Liver (tissue), 2 donors: ENCODE measurements around the gene PLA2G4B.

Experiments
- JUND ChIP-seq, 2 donors: IDR thresholded peaks; 2 replicates each; pipeline ENCODE4 v1.6.1; 2016; ENCODE audit warnings: antibody characterized with exemption in 2 of 2
- RAD21 ChIP-seq, 2 donors: IDR thresholded peaks; 2 replicates each; pipeline ENCODE4 v1.6.1; 2016; ENCODE audit warnings: antibody characterized with exemption in 2 of 2, mild to moderate bottlenecking in 2 of 2
- donor health status: healthy.

GRCh38 chr15:41870689-41871081 is 32.0 kb downstream of the PLA2G4B start:
- TF ChIP-seq RAD21 (IDR thresholded peaks at IDR 0.05): no peak
- no peak for TF ChIP-seq JUND (IDR thresholded peaks at IDR 0.05)
